ENCODE measurements around the gene FAM124B. TPM values are rescaled to one million over a fixed set of nuclear protein-coding genes. Genes with fewer than 3 reads are reported as not detected.
A peak's percentile ranks its signal among the peaks of the same experiment; 100 is the strongest.

FAM124B gene
- total RNA-seq, 1 experiment from 2014 or later = 0.83 TPM

DNA sequence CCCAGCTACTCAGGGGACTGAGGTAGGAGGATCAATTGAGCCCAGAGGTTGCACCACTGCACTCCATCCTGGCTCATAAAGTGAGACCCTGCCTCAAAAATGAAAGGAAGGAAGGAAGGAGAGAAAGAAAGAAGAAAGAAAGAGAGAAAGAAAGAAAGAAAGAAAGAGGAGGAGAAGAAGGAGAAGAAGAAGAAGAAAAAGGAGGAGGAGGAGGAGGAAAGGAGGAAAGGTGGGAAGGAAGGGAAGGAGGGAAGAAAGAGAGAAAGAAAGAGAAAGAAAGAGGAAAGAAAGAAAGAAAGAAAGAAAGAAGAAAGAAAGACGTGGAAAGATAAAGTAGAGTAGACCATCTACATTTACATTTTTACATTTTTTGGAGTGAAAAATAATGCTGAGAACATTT is 39.8 kb downstream of the FAM124B start:
- H3K4me1 Mint-ChIP-seq = 0 out of 4 replicates have a peak, but pooled peaks cover 0 to 2% of the 10 kb centered on the region in 2 experiments
- Histone ChIP-seq H2BK5ac (ENCODE audit: insufficient read length, low read length) (no peak overlapping the region), H2BK12ac (ENCODE audit: insufficient read length, low read depth, low read length) (no peak overlapping the region), H4K8ac (replicated peaks; ENCODE audit: insufficient read length, low read depth, low read length) (no peak overlapping the region), H3K4me2 (ENCODE audit: insufficient read depth, insufficient read length, low read length) (no peak overlapping the region), H3T11ph (ENCODE audit: low read length) (no peak overlapping the region), H3K4ac (ENCODE audit: low read depth, low read length) (no peak overlapping the region), H4K5ac (ENCODE audit: insufficient read length, low read depth, low read length) (no peak overlapping the region), H3K56ac (ENCODE audit: insufficient read length, low read depth, low read length) (no peak overlapping the region), H4K20me1 (ENCODE audit: control insufficient read depth, insufficient read depth, insufficient read length) (no peaks in the 10 kb centered on the region), H2AK5ac (ENCODE audit: insufficient read length, low read length) (no peak overlapping the region), H3K9me3 (ENCODE audit: control insufficient read depth, low read depth, low read length) (no peaks in the 10 kb centered on the region), H3K23me2 (ENCODE audit: insufficient read length, low read depth, low read length, poor library complexity, severe bottlenecking) (no peaks in the 10 kb centered on the region), H2BK20ac (ENCODE audit: low read depth, low read length, poor library complexity, severe bottlenecking) (no peak overlapping the region), H3K27ac (ENCODE audit: insufficient read length, low read depth, low read length) (no peak overlapping the region), H3K4me1 (ENCODE audit: insufficient read depth, low read length) (no peaks in the 10 kb centered on the region), H3K23ac (ENCODE audit: insufficient read length, low read depth, low read length) (no peak overlapping the region), H4K91ac (ENCODE audit: insufficient read length, low read depth, low read length) (no peak overlapping the region), H3K9ac (ENCODE audit: extremely low read depth, insufficient read length, low read length) (no peak overlapping the region), H3K18ac (ENCODE audit: insufficient read length, low read depth, low read length) (no peak overlapping the region), H3K79me1 (ENCODE audit: insufficient read depth, low read depth, low read length, poor library complexity, severe bottlenecking) (no peaks in the 10 kb centered on the region), H2BK15ac (ENCODE audit: low read depth, low read length) (no peak overlapping the region), H3K79me2 (ENCODE audit: insufficient read depth, low read length) (no peaks in the 10 kb centered on the region), H2AFZ (ENCODE audit: low read length) (no peak overlapping the region), H2BK120ac (ENCODE audit: low read depth, low read length, poor library complexity, severe bottlenecking) (no peak overlapping the region), H3K27me3 (ENCODE audit: insufficient read depth, low read length) (no peaks in the 10 kb centered on the region), H3K14ac (ENCODE audit: insufficient read depth, low read length) (no peak overlapping the region)
- TF ChIP-seq, protein P1, sequence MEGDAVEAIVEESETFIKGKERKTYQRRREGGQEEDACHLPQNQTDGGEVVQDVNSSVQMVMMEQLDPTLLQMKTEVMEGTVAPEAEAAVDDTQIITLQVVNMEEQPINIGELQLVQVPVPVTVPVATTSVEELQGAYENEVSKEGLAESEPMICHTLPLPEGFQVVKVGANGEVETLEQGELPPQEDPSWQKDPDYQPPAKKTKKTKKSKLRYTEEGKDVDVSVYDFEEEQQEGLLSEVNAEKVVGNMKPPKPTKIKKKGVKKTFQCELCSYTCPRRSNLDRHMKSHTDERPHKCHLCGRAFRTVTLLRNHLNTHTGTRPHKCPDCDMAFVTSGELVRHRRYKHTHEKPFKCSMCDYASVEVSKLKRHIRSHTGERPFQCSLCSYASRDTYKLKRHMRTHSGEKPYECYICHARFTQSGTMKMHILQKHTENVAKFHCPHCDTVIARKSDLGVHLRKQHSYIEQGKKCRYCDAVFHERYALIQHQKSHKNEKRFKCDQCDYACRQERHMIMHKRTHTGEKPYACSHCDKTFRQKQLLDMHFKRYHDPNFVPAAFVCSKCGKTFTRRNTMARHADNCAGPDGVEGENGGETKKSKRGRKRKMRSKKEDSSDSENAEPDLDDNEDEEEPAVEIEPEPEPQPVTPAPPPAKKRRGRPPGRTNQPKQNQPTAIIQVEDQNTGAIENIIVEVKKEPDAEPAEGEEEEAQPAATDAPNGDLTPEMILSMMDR (conservative IDR thresholded peaks at IDR 0.05) = no peak
- H3K27me3 Mint-ChIP-seq (ENCODE audit: low read depth) = no peaks in the 10 kb centered on the region
- no peak for DNase-seq
- no peak overlapping the region for H3K4me3 Mint-ChIP-seq
- H3K27ac Mint-ChIP-seq = peak overlapping the region in 1 of 3 experiments; percentile 17; a peak in 1 of 7 replicates
- no CpG with 5 or more reads among the region's 1 CpG for WGBS (ENCODE audit: extremely low coverage, insufficient read length, low lambda C conversion rate)
- no peaks in the 10 kb centered on the region; a peak in 1 of 7 replicates for H3K36me3 Mint-ChIP-seq (ENCODE audit: insufficient read depth in 1 of 3, low read depth in 3 of 3)
- H3K9me3 Mint-ChIP-seq = no peaks in the 10 kb centered on the region
